ENCODE results near the gene AKNA. TPM values are rescaled to one million over a fixed set of nuclear protein-coding genes. Genes with fewer than 3 reads are reported as not detected.

AKNA gene
- polyA plus RNA-seq, 1 of the 3 experiments (the other 2 are of a cell fraction), result 0.84 TPM

DNA sequence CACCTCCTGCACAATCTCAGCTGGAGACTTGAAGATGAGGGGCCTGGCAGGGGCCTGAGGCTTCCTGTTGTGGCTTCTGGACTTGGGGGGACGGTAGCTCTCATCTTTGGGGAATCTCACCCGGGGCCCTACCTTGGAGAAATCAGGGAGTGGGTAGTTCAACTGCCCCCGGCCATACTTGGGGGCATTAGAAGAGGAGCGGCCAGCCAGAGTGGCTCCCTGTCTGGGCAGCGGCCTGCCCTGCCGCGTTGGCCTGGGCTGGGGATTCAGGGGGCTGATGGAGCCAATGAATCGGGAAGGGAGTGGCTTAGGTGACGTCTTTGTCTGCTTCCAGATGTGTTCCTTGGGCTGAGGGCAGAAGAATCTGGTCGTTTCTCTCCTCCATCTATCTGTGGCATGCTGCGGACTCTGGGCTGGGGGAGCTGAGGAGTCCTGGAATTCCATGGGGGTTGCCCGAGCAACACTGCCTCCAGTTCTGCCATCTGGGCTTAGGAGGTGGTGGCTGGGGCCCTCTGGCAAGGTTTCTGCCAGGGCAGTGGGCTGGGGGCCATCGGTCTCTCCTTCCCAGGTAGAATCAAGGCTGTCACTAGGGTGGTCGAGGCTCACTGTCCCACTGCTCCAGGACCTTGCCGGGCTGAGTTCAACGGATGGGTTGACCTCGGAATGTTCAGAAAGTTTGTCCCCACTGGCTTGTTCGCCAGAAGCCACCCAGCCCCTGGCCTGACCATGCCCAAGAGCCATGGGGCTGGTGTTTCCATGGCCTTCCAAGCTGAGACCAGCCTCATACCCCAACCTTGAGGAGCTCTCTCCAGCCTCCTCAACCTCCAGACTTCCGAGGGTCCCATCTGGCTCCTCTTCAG is 11.0 kb downstream of the AKNA start:
- 90% methylated on average over 4 of the region's 19 CpGs for WGBS (ENCODE audit: low lambda C conversion rate)
- no peak for DNase-seq
- Histone ChIP-seq H3K9me2 (no peaks in the 10 kb centered on the region), H3K9me3 (no peaks in the 10 kb centered on the region), H3K9ac (no peak overlapping the region), H3K79me2 (ENCODE audit: insufficient read depth) (no peaks in the 10 kb centered on the region), H3K4me3 (ENCODE audit: low read depth in 2 of 2, low read length in 1 of 2) (no peak overlapping the region), H2AFZ (ENCODE audit: low read depth) (no peak overlapping the region), H3K4me1 (ENCODE audit: control insufficient read depth in 1 of 2, insufficient read depth in 2 of 2, low read depth in 1 of 2, low read length in 1 of 2) (peaks cover 0 to 8% of the 10 kb centered on the region in 2 experiments; a peak in 1 of 4 replicates), H4K20me1 (ENCODE audit: insufficient read depth) (no peaks in the 10 kb centered on the region), H3F3A (replicated peaks; ENCODE audit: insufficient read depth) (no peaks in the 10 kb centered on the region), H3K27me3 (ENCODE audit: insufficient read depth) (no peaks in the 10 kb centered on the region), H3K4me2 (no peak overlapping the region), H3K27ac (ENCODE audit: low read depth in 2 of 2, low read length in 1 of 2) (no peak overlapping the region), H3K36me3 (replicated peaks in 1 of 2; ENCODE audit: control insufficient read depth in 1 of 2, insufficient read depth in 2 of 2, low read length in 1 of 2) (no peaks in the 10 kb centered on the region)
- ChIA-PET CTCF (interaction anchor here (1.0 to 1.2 kb wide), 2 partner anchors 9 to 294 kb away, joined by 3 to 4 read pairs; no protein-coding TSS in a partner anchor), POLR2A (no interaction called here)
- TF ChIP-seq, protein P1, sequence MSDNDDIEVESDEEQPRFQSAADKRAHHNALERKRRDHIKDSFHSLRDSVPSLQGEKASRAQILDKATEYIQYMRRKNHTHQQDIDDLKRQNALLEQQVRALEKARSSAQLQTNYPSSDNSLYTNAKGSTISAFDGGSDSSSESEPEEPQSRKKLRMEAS (IDR thresholded peaks at IDR 0.05; ENCODE audit: low read depth), result no peak
- TF ChIP-seq RXRA (IDR thresholded peaks at IDR 0.05; ENCODE audit: borderline replicate concordance, low read depth) (no peak), NFIC (IDR thresholded peaks at IDR 0.05; ENCODE audit: borderline replicate concordance) (no peak), TAF1 (IDR thresholded peaks at IDR 0.05; ENCODE audit: borderline replicate concordance, low read depth, low read length) (no peak)
- TF ChIP-seq, protein P2, sequence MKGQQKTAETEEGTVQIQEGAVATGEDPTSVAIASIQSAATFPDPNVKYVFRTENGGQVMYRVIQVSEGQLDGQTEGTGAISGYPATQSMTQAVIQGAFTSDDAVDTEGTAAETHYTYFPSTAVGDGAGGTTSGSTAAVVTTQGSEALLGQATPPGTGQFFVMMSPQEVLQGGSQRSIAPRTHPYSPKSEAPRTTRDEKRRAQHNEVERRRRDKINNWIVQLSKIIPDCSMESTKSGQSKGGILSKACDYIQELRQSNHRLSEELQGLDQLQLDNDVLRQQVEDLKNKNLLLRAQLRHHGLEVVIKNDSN (IDR thresholded peaks at IDR 0.05; ENCODE audit: borderline replicate concordance, low read depth), result no peak

DNA sequence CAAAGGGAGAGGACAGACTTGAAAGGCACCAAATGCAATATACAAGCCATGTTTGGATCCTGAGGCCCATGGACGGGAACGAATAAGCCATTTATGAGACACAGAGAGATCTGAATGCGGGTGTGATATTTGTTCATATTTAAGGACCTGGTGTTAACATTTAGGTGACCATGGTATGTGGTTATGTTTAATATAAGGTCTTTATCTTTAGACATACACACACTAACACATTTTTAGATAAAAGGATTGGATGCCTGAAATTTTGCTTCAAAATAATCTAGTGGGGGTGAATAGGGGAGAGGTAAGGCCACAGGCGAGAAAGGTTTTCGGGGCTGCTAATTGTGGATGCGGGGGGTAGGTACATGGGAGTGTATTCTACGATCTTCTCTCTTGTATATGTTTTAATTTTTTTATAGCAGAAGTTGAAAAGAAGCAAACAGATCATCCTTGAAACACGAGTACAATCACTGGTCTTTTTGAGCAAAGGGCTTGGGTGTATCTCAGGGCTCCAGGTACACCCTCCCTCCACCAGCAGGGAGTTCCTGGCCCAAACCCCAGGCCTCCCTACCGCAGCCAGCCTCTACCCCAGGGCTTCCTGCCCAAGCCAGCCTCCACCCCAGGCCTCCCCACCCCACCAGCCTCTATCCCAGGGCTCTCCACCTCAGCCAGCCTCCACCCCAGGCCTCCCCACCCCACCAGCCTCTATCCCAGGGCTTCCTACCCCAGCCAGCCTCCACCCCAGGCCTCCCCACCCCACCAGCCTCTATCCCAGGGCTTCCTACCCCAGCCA is 12.2 kb downstream of the AKNA start:
- Histone ChIP-seq H4K20me1 (ENCODE audit: insufficient read depth) (no peaks in the 10 kb centered on the region), H3K27ac (ENCODE audit: low read depth in 2 of 2, low read length in 1 of 2) (no peak overlapping the region), H3K9ac (no peak overlapping the region), H3K36me3 (replicated peaks in 1 of 2; ENCODE audit: control insufficient read depth in 1 of 2, insufficient read depth in 2 of 2, low read length in 1 of 2) (no peaks in the 10 kb centered on the region), H3K9me3 (no peaks in the 10 kb centered on the region), H2AFZ (ENCODE audit: low read depth) (no peak overlapping the region), H3K9me2 (no peaks in the 10 kb centered on the region), H3F3A (replicated peaks; ENCODE audit: insufficient read depth) (no peaks in the 10 kb centered on the region), H3K79me2 (ENCODE audit: insufficient read depth) (no peaks in the 10 kb centered on the region), H3K4me1 (ENCODE audit: control insufficient read depth in 1 of 2, insufficient read depth in 2 of 2, low read depth in 1 of 2, low read length in 1 of 2) (peaks cover 0 to 18% of the 10 kb centered on the region in 2 experiments; a peak in 1 of 4 replicates), H3K4me2 (no peak overlapping the region), H3K27me3 (ENCODE audit: insufficient read depth) (no peaks in the 10 kb centered on the region), H3K4me3 (ENCODE audit: low read depth in 2 of 2, low read length in 1 of 2) (no peak overlapping the region)
- no peak for DNase-seq
- POLR2A ChIA-PET, result no interaction called here
- WGBS (ENCODE audit: low lambda C conversion rate), result 90% methylated on average over 9 of the region's 9 CpGs
- CTCF ChIA-PET, result no interaction called here
- TF ChIP-seq, protein P3, sequence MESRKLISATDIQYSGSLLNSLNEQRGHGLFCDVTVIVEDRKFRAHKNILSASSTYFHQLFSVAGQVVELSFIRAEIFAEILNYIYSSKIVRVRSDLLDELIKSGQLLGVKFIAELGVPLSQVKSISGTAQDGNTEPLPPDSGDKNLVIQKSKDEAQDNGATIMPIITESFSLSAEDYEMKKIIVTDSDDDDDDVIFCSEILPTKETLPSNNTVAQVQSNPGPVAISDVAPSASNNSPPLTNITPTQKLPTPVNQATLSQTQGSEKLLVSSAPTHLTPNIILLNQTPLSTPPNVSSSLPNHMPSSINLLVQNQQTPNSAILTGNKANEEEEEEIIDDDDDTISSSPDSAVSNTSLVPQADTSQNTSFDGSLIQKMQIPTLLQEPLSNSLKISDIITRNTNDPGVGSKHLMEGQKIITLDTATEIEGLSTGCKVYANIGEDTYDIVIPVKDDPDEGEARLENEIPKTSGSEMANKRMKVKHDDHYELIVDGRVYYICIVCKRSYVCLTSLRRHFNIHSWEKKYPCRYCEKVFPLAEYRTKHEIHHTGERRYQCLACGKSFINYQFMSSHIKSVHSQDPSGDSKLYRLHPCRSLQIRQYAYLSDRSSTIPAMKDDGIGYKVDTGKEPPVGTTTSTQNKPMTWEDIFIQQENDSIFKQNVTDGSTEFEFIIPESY (IDR thresholded peaks at IDR 0.05; ENCODE audit: borderline replicate concordance, low read depth), result no peak
- TF ChIP-seq FOXJ3 (CRISPR knock-in tag; IDR thresholded peaks at IDR 0.05), result no peak
- TF ChIP-seq GATA2 (CRISPR knock-in tag; IDR thresholded peaks at IDR 0.05), result no peak
- TF ChIP-seq, protein P4, sequence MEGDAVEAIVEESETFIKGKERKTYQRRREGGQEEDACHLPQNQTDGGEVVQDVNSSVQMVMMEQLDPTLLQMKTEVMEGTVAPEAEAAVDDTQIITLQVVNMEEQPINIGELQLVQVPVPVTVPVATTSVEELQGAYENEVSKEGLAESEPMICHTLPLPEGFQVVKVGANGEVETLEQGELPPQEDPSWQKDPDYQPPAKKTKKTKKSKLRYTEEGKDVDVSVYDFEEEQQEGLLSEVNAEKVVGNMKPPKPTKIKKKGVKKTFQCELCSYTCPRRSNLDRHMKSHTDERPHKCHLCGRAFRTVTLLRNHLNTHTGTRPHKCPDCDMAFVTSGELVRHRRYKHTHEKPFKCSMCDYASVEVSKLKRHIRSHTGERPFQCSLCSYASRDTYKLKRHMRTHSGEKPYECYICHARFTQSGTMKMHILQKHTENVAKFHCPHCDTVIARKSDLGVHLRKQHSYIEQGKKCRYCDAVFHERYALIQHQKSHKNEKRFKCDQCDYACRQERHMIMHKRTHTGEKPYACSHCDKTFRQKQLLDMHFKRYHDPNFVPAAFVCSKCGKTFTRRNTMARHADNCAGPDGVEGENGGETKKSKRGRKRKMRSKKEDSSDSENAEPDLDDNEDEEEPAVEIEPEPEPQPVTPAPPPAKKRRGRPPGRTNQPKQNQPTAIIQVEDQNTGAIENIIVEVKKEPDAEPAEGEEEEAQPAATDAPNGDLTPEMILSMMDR (IDR thresholded peaks at IDR 0.05), result no peak
- no peak for TF ChIP-seq SMC3 (IDR thresholded peaks at IDR 0.05; ENCODE audit: low read depth, low read length)
- no peak for TF ChIP-seq RXRA (IDR thresholded peaks at IDR 0.05; ENCODE audit: borderline replicate concordance, low read depth)
- TF ChIP-seq MXI1 (IDR thresholded peaks at IDR 0.05; ENCODE audit: low read depth, low read length), result no peak
- no peak for TF ChIP-seq FOSL2 (IDR thresholded peaks at IDR 0.05; ENCODE audit: borderline replicate concordance, low read depth)
- TF ChIP-seq, protein P5, sequence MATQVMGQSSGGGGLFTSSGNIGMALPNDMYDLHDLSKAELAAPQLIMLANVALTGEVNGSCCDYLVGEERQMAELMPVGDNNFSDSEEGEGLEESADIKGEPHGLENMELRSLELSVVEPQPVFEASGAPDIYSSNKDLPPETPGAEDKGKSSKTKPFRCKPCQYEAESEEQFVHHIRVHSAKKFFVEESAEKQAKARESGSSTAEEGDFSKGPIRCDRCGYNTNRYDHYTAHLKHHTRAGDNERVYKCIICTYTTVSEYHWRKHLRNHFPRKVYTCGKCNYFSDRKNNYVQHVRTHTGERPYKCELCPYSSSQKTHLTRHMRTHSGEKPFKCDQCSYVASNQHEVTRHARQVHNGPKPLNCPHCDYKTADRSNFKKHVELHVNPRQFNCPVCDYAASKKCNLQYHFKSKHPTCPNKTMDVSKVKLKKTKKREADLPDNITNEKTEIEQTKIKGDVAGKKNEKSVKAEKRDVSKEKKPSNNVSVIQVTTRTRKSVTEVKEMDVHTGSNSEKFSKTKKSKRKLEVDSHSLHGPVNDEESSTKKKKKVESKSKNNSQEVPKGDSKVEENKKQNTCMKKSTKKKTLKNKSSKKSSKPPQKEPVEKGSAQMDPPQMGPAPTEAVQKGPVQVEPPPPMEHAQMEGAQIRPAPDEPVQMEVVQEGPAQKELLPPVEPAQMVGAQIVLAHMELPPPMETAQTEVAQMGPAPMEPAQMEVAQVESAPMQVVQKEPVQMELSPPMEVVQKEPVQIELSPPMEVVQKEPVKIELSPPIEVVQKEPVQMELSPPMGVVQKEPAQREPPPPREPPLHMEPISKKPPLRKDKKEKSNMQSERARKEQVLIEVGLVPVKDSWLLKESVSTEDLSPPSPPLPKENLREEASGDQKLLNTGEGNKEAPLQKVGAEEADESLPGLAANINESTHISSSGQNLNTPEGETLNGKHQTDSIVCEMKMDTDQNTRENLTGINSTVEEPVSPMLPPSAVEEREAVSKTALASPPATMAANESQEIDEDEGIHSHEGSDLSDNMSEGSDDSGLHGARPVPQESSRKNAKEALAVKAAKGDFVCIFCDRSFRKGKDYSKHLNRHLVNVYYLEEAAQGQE (IDR thresholded peaks at IDR 0.05; ENCODE audit: low read depth, low read length), result no peak
